ENCODE results near the gene ZNF653.

The ZNF653 gene

DNA sequence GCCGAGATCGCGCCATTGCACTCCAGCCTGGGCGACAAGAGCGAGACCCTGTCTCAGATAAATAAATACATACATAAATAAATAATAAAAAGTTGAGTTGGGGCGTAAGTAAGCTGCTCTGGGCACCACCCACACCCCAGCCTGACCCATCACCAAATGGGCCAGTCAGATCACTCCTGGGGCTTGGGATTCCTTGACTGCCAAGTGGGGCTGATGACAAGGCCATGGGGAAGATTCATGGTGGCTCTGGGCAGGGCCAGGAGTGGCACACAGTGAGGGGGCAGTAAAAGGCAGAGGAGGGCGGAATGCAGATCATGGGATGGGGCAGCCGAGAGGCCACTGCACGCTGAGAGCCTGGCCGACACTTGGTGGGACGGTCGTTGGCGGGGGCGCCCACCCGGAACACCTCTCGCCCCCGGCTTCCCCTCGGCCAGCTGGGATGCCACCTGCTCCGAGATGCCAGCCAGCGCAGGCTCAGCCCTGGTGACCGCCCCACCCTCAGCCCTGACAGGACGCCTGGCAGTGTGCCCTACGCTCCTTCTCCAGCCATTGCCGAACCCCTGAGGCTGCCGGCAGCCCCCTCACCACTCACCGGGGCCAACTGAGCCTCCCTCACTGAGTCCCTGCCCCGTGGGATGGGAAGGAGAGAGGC lies 10.9 kb downstream of the ZNF653 start:
- TF ChIP-seq, protein P1, sequence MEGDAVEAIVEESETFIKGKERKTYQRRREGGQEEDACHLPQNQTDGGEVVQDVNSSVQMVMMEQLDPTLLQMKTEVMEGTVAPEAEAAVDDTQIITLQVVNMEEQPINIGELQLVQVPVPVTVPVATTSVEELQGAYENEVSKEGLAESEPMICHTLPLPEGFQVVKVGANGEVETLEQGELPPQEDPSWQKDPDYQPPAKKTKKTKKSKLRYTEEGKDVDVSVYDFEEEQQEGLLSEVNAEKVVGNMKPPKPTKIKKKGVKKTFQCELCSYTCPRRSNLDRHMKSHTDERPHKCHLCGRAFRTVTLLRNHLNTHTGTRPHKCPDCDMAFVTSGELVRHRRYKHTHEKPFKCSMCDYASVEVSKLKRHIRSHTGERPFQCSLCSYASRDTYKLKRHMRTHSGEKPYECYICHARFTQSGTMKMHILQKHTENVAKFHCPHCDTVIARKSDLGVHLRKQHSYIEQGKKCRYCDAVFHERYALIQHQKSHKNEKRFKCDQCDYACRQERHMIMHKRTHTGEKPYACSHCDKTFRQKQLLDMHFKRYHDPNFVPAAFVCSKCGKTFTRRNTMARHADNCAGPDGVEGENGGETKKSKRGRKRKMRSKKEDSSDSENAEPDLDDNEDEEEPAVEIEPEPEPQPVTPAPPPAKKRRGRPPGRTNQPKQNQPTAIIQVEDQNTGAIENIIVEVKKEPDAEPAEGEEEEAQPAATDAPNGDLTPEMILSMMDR (IDR thresholded peaks at IDR 0.05; ENCODE audit: control insufficient read depth, insufficient read depth, low read depth, low read length, missing control alignments) = no peak
- no peak overlapping the region for H3K4me3 ChIP-seq (ENCODE audit: control insufficient read depth, low read depth, low read length)
- no peak for DNase-seq (ENCODE audit: low read depth)

GRCh38 chr19:11489378-11489777 lies 16.3 kb downstream of the ZNF653 start:
- H3K4me3 ChIP-seq (ENCODE audit: control insufficient read depth, low read depth, low read length) = no peak overlapping the region
- TF ChIP-seq, protein P1 (IDR thresholded peaks at IDR 0.05; ENCODE audit: control insufficient read depth, insufficient read depth, low read depth, low read length, missing control alignments) = no peak
- no peak for DNase-seq (ENCODE audit: low read depth)

GRCh38 chr19:11486661-11487503 lies 18.8 kb downstream of the ZNF653 start:
- H3K4me3 ChIP-seq (ENCODE audit: control insufficient read depth, low read depth, low read length) = no peak overlapping the region
- TF ChIP-seq, protein P1 (IDR thresholded peaks at IDR 0.05; ENCODE audit: control insufficient read depth, insufficient read depth, low read depth, low read length, missing control alignments) = no peak
- no peak for DNase-seq (ENCODE audit: low read depth)

GRCh38 chr19:11485245-11485837 lies 20.3 kb downstream of the ZNF653 start:
- H3K4me3 ChIP-seq (ENCODE audit: control insufficient read depth, low read depth, low read length) = no peak overlapping the region
- TF ChIP-seq, protein P1 (IDR thresholded peaks at IDR 0.05; ENCODE audit: control insufficient read depth, insufficient read depth, low read depth, low read length, missing control alignments) = no peak
- DNase-seq (ENCODE audit: low read depth) = no peak

DNA sequence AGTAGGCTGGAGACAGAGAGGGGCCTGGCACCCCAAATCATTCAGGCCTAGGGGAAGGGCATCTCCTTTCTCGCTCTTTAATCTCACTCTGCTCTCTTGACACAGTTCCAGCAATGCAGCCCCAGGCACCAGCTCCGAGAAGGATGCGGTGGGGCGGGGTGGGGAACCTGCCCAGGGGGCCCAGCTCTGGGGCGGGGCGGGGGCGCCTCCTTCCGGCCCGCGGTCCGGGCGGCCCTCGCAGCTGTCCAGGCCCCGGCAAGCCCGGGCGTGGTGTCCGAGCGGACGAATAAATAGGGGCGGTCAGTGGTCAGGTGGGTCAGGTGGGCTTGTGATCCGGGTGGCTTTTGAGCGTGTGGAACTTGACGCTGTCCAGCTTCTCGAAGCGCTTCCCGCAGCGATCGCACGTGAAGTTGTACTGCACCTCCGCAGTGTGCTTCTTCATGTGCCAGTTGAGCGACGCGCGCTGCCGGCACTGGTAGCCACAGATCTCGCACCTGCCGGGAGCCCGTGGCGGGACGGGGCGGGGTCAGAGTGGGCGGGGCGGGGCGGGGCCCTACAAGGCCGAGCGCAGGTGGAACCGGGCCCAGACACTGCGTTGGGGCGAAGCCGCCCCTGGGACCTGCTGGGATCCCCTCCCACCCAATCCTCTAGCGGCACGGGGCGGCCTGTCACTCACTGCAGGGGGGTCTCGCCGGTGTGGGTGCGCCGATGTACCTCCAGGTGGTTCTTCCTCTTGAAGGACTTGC lies 22.1 kb downstream of the ZNF653 start:
- TF ChIP-seq, protein P1 (IDR thresholded peaks at IDR 0.05; ENCODE audit: control insufficient read depth, insufficient read depth, low read depth, low read length, missing control alignments) = no peak
- H3K4me3 ChIP-seq (ENCODE audit: control insufficient read depth, low read depth, low read length) = no peak overlapping the region
- DNase-seq (ENCODE audit: low read depth) = no peak

DNA sequence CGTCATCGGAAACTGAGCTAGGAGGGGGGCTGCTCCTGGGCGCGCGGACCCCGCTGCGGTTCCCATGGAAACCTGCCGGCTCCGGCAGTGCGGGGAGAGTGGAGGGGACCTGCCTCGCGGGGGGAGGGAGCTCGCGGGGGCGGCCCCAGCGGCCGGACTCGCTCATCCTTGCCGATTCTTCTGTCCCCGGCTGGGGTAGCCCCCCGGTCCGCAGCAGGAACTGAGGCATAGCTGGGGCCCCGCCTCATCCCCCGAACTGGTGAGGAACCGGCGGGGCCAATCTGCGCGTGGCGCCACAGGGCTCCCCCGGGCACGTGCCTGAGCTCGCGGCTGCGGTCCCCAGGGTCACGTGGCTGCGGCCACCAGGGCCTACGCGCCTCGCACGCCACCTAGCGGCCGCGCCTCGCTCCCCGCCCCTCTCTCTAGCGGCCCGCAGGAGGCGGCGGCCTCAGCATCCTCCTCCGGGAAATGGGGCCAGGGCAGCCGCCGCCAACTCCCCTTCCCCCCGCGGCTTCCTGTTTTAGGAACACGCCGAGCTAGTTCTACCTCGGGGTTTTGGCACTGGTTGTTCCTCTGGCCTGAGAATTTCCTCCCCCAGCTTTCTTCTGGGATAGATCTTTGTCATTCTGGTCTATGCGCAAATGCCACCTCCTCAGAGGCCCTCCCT lies 23.1 kb downstream of the ZNF653 start:
- TF ChIP-seq, protein P1 (IDR thresholded peaks at IDR 0.05; ENCODE audit: control insufficient read depth, insufficient read depth, low read depth, low read length, missing control alignments) = peak; percentile 71
- H3K4me3 ChIP-seq (ENCODE audit: control insufficient read depth, low read depth, low read length) = peak overlapping the region; percentile 23
- DNase-seq (ENCODE audit: low read depth) = peak; percentile 10
